B cell (primary cell): ENCODE results near the gene RTL5.

Source experiments
- CTCF ChIP-seq: fragments of 200-600 bp; IDR thresholded peaks from one replicate; pipeline ENCODE4 v1.8.0; 2022; ENCODE audit warnings: antibody characterized with exemption, mild to moderate bottlenecking
- EZH2 ChIP-seq: IDR thresholded peaks from 2 replicates; pipeline ENCODE4 v1.6.1; 2012; ENCODE audit warnings: borderline replicate concordance, low read depth, mild to moderate bottlenecking, moderate library complexity, low read length; ENCODE audit not compliant: insufficient read depth, poor library complexity, severe bottlenecking

- TF ChIP-seq EZH2 = no peak
- no peak for TF ChIP-seq CTCF
Measured at GRCh38 chrX:72131317-72132294, at the start of gene RTL5.
